Mesenchymal stem cell (in vitro differentiated cells and primary cell): ENCODE data around the gene ANXA9.

Experiments
- DNase-seq: peaks from one replicate; pipeline ENCODE4 v3.0.0-alpha.2; 2013
- H2AFZ ChIP-seq: one replicate; pipeline ENCODE4 v1.6.1; 2013; ENCODE audit warnings: low read depth, mild to moderate bottlenecking, control low read depth, inconsistent platforms, low read length, moderate library complexity
- H2AK5ac ChIP-seq: 2 replicates; pipeline ENCODE4 v1.6.1; 2013; ENCODE audit warnings: low read length, moderate library complexity, mild to moderate bottlenecking, inconsistent platforms; ENCODE audit not compliant: severe bottlenecking
- H2BK120ac ChIP-seq: one replicate; pipeline ENCODE4 v1.6.1; 2013; ENCODE audit warnings: low read depth, mild to moderate bottlenecking, inconsistent platforms, low read length, moderate library complexity
- H2BK12ac ChIP-seq, 2 experiments: one replicate each; pipeline ENCODE4 v1.6.1; 2013; ENCODE audit warnings: inconsistent platforms in 2 of 2, low read length in 2 of 2, mild to moderate bottlenecking in 2 of 2, moderate library complexity in 2 of 2, control low read depth in 1 of 2
- H2BK15ac ChIP-seq: one replicate; pipeline ENCODE4 v1.6.1; 2013; ENCODE audit warnings: mild to moderate bottlenecking, low read depth, inconsistent platforms; ENCODE audit not compliant: poor library complexity, severe bottlenecking
- H2BK5ac ChIP-seq: 2 replicates; pipeline ENCODE4 v1.6.1; 2013; ENCODE audit warnings: low read depth, mild to moderate bottlenecking, low read length, control low read depth, inconsistent platforms; ENCODE audit not compliant: poor library complexity, severe bottlenecking
- H3K14ac ChIP-seq, 2 experiments: one replicate each; pipeline ENCODE4 v1.6.1; 2013; ENCODE audit warnings: inconsistent platforms in 2 of 2, low read length in 2 of 2, control low read depth in 1 of 2, mild to moderate bottlenecking in 1 of 2, moderate library complexity in 1 of 2
- H3K18ac ChIP-seq, 2 experiments: one replicate each; pipeline ENCODE4 v1.6.1; 2013; ENCODE audit warnings: inconsistent platforms in 2 of 2, low read length in 2 of 2, control low read depth in 1 of 2, low read depth in 1 of 2, mild to moderate bottlenecking in 1 of 2
- H3K23ac ChIP-seq, 2 experiments: one replicate each; pipeline ENCODE4 v1.6.1; 2013; ENCODE audit warnings: inconsistent platforms in 2 of 2, low read length in 2 of 2, mild to moderate bottlenecking in 2 of 2, moderate library complexity in 2 of 2, control low read depth in 1 of 2
- H3K27ac ChIP-seq: 2 replicates; pipeline ENCODE4 v1.5.1; 2013; ENCODE audit warnings: mild to moderate bottlenecking, moderate library complexity, low read length, control low read depth, inconsistent platforms; ENCODE audit not compliant: poor library complexity, severe bottlenecking
- H3K27me3 ChIP-seq, 2 experiments: 2 replicates each; pipeline versions ENCODE4 v1.6.1 to v1.7.0; 2013; ENCODE audit warnings: low read length in 2 of 2, mild to moderate bottlenecking in 2 of 2, moderate library complexity in 2 of 2, control low read depth in 1 of 2, inconsistent platforms in 1 of 2; ENCODE audit not compliant: control insufficient read depth in 1 of 2, insufficient read depth in 1 of 2
- H3K36me3 ChIP-seq, 2 experiments: 2 replicates each; pipeline versions ENCODE4 v1.6.1 to v1.7.0; 2013; ENCODE audit warnings: low read length in 2 of 2, control low read depth in 1 of 2, inconsistent platforms in 1 of 2, low read depth in 1 of 2, mild to moderate bottlenecking in 1 of 2; ENCODE audit not compliant: insufficient read depth in 2 of 2, control insufficient read depth in 1 of 2
- H3K4ac ChIP-seq, 2 experiments: one replicate each; pipeline ENCODE4 v1.6.1; 2013; ENCODE audit warnings: inconsistent platforms in 2 of 2, low read length in 2 of 2, mild to moderate bottlenecking in 2 of 2, moderate library complexity in 2 of 2, control low read depth in 1 of 2, low read depth in 1 of 2
- H3K4me1 ChIP-seq: 2 replicates; pipeline ENCODE4 v1.6.1; 2013; ENCODE audit warnings: low read depth, low read length, control low read depth; ENCODE audit not compliant: control insufficient read depth, insufficient read depth
- H3K4me2 ChIP-seq: 2 replicates; pipeline ENCODE4 v1.6.1; 2013; ENCODE audit warnings: low read length, mild to moderate bottlenecking, inconsistent platforms; ENCODE audit not compliant: poor library complexity, severe bottlenecking
- H3K4me3 ChIP-seq, 2 experiments: 2 replicates each; pipeline versions ENCODE4 v1.5.1 to v1.7.0; 2013; ENCODE audit warnings: low read length in 2 of 2, mild to moderate bottlenecking in 2 of 2, control low read depth in 1 of 2, low read depth in 1 of 2; ENCODE audit not compliant: insufficient read depth in 1 of 2
- H3K79me1 ChIP-seq: replicated peaks from 2 replicates; pipeline ENCODE4 v1.6.1; 2013; ENCODE audit warnings: mild to moderate bottlenecking, control low read depth, low read length, inconsistent platforms; ENCODE audit not compliant: poor library complexity, severe bottlenecking
- H3K9ac ChIP-seq: 2 replicates; pipeline ENCODE4 v1.7.0; 2013; ENCODE audit warnings: mild to moderate bottlenecking, low read length, moderate library complexity
- H3K9me3 ChIP-seq: 2 replicates; pipeline ENCODE4 v1.7.0; 2013; ENCODE audit warnings: mild to moderate bottlenecking, low read length; ENCODE audit not compliant: control insufficient read depth
- H4K8ac ChIP-seq: one replicate; pipeline ENCODE4 v1.6.1; 2013; ENCODE audit warnings: inconsistent platforms, mild to moderate bottlenecking, low read length, moderate library complexity
- H4K91ac ChIP-seq: one replicate; pipeline ENCODE4 v1.6.1; 2013; ENCODE audit warnings: mild to moderate bottlenecking, low read length, inconsistent platforms
- WGBS: methylation state at CpG from one replicate; pipeline ENCODE4 v1.1.7; 2013; ENCODE audit warnings: mixed read lengths; 5-methylcytosine and 5-hydroxymethylcytosine counted together

Gene ANXA9

DNA sequence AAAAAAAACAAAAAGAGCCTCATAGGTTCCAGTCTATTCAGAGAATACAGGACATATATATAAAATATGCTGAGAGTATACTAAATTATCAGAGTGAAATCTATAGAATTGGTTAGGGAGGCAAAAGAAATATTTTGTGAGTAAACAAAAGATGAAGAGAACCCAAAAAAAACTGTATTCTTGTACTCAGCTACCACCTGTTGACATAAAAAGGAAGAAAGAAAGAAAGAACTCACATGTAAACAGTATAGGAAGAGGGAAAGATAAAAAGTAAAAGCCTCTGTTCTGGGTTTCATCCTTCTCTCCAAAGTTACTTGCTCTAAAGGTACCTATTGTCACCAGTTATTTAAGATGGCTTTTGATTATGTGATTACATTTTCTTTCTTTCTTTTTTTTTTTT is 44.4 kb downstream of the ANXA9 start:
- H2BK15ac ChIP-seq = no peak overlapping the region
- no peak overlapping the region for H3K23ac ChIP-seq
- H3K27ac ChIP-seq = no peak overlapping the region
- no peak for DNase-seq
- no peak overlapping the region for H3K4ac ChIP-seq
- H3K18ac ChIP-seq = no peak overlapping the region
- H2BK120ac ChIP-seq = no peak overlapping the region
- H3K4me2 ChIP-seq = no peak overlapping the region
- H3K14ac ChIP-seq = no peak overlapping the region
- no peak overlapping the region for H4K8ac ChIP-seq
- H3K9ac ChIP-seq = no peak overlapping the region
- peaks cover 26 to 60% of the 10 kb centered on the region in 2 experiments for H3K36me3 ChIP-seq
- H3K4me1 ChIP-seq = peaks cover 14% of the 10 kb centered on the region
- no peak overlapping the region for H3K4me3 ChIP-seq
- no peaks in the 10 kb centered on the region for H3K9me3 ChIP-seq
- no peaks in the 10 kb centered on the region for H3K27me3 ChIP-seq
- H4K91ac ChIP-seq = no peak overlapping the region
- H2AFZ ChIP-seq = no peak overlapping the region
- no peak overlapping the region for H2BK5ac ChIP-seq
- H3K79me1 ChIP-seq = peaks cover 5% of the 10 kb centered on the region
- no peak overlapping the region for H2BK12ac ChIP-seq
- no peak overlapping the region for H2AK5ac ChIP-seq

DNA sequence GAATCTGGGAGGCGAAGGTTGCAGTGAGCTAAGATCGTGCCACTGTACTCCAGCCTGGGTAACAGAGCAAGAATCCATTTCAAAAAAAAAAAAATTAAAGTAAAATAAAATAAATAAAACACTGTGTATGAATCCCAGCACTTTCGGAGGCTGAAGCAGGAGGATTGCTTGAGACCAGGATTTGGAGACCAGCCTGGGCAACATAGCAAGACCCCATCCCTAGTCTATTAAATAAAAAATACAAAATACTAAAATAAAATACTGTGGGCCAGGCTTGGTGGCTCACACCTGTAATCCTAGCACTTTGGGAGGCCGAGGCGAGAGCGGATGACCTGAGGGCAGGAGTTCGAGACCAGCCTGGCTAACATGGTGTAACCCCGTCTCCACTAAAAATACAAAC is 50.1 kb downstream of the ANXA9 start:
- Histone ChIP-seq H4K8ac (no peak overlapping the region), H2BK15ac (no peak overlapping the region), H3K23ac (no peak overlapping the region), H3K27ac (no peak overlapping the region), H3K4me2 (no peak overlapping the region), H4K91ac (no peak overlapping the region), H3K4ac (no peak overlapping the region), H3K27me3 (no peaks in the 10 kb centered on the region), H2AK5ac (no peak overlapping the region), H3K14ac (no peak overlapping the region), H3K4me1 (peaks cover 1% of the 10 kb centered on the region), H2BK12ac (no peak overlapping the region), H3K9ac (no peak overlapping the region), H3K79me1 (peaks cover 2% of the 10 kb centered on the region), H3K36me3 (peaks cover 39 to 59% of the 10 kb centered on the region in 2 experiments), H3K18ac (no peak overlapping the region), H2AFZ (no peak overlapping the region), H3K9me3 (no peaks in the 10 kb centered on the region), H3K4me3 (no peak overlapping the region), H2BK120ac (no peak overlapping the region), H2BK5ac (no peak overlapping the region)
- DNase-seq = no peak
- 97% methylated on average over 5 of the region's 8 CpGs for WGBS

DNA sequence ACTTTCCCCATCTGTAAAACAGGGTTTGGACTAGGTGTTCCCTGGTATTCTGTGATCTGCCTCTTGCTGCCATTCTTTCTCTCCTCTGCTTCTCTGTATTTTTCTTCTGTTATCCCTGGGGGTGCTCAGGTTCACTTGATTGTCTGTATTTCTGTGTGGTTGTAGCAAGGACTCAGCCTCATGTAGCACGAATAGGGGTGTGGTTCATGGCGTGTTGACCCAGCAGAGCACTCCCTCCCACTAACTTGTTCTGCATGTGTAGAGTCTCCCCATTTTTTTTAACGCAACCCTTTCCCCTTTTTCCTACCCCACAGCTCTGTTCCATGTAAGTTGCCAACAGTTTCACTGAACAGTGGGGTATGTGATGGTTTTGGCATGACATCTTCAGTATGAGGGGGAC is 53.1 kb downstream of the ANXA9 start:
- no peak overlapping the region for H3K4me2 ChIP-seq
- no peak overlapping the region for H3K4me3 ChIP-seq
- no peak for DNase-seq
- H3K27ac ChIP-seq = no peak overlapping the region
- no peak overlapping the region for H2AFZ ChIP-seq
- peaks cover 2% of the 10 kb centered on the region for H3K79me1 ChIP-seq
- no peak overlapping the region for H4K8ac ChIP-seq
- H3K9me3 ChIP-seq = no peaks in the 10 kb centered on the region
- H3K4ac ChIP-seq = no peak overlapping the region
- H3K9ac ChIP-seq = no peak overlapping the region
- no peak overlapping the region for H3K18ac ChIP-seq
- no peak overlapping the region for H2BK5ac ChIP-seq
- WGBS = 90% methylated on average over 2 of the region's 3 CpGs
- no peak overlapping the region for H2BK120ac ChIP-seq
- H3K4me1 ChIP-seq = no peaks in the 10 kb centered on the region
- no peak overlapping the region for H2AK5ac ChIP-seq
- no peak overlapping the region for H3K14ac ChIP-seq
- no peak overlapping the region for H3K23ac ChIP-seq
- no peak overlapping the region for H4K91ac ChIP-seq
- H3K27me3 ChIP-seq = no peaks in the 10 kb centered on the region
- no peak overlapping the region for H2BK12ac ChIP-seq
- no peak overlapping the region for H2BK15ac ChIP-seq
- peaks cover 27 to 35% of the 10 kb centered on the region in 2 experiments for H3K36me3 ChIP-seq

DNA sequence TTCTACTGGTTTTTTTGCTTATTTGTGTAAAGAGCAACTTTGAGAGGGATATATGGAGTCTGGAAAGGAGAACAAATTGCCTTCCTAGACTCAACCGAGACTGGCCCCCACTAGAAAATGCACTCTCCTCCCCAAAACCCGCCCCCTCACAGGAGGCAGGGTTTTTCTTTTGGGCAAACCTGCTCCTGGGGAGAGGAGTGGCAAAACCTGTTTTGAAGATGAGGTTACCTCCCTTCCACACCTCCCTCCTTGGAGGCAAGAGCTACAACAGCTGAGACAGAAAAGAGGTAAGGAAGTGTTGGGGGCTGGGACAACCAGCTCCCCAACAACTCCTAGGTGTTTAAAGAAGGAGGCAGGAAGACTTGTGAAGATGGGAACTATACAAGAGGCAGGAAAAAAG is 54.3 kb downstream of the ANXA9 start, which contains the start of gene BNIPL:
Gene BNIPL (plus strand): TSS at position 231 of the 400 bp plus-strand sequence. CDS start 140 bp downstream, at position 371.
- Histone ChIP-seq H3K36me3 (peaks cover 25 to 27% of the 10 kb centered on the region in 2 experiments), H3K4me3 (no peak within 1 kb of the TSS), H3K23ac (no peak within 1 kb of the TSS), H3K18ac (no peak within 1 kb of the TSS), H4K91ac (peak within 1 kb of the TSS; percentile 27), H2BK120ac (no peak within 1 kb of the TSS), H3K4me2 (no peak within 1 kb of the TSS), H2AK5ac (peak within 1 kb of the TSS; percentile 65), H2BK5ac (no peak within 1 kb of the TSS), H3K4ac (no peak within 1 kb of the TSS), H2BK15ac (no peak within 1 kb of the TSS), H3K9me3 (no peaks in the 10 kb centered on the region), H4K8ac (no peak within 1 kb of the TSS), H2AFZ (no peak within 1 kb of the TSS), H3K27ac (no peak within 1 kb of the TSS), H3K14ac (no peak within 1 kb of the TSS), H3K9ac (no peak within 1 kb of the TSS), H2BK12ac (no peak within 1 kb of the TSS), H3K27me3 (no peaks in the 10 kb centered on the region), H3K4me1 (no peaks in the 10 kb centered on the region), H3K79me1 (peaks cover 2% of the 10 kb centered on the region)
- no CpG with 5 or more reads among the region's 2 CpGs for WGBS
- DNase-seq = no peak
